ENCODE measurements around the gene PI4K2A.
A peak's percentile ranks its signal among the peaks of the same experiment; 100 is the strongest.

Gene PI4K2A

GRCh38 chr10:97707134-97707861 is 66.8 kb downstream of the PI4K2A start:
- DNase-seq = no peak

GRCh38 chr10:97708167-97708566 is 67.7 kb downstream of the PI4K2A start:
- DNase-seq = no peak

- DNase-seq = no peak
These were observed 68.8 kb downstream of the PI4K2A start for GRCh38 chr10:97708976-97709946.

- DNase-seq = no peak
These were observed 71.4 kb downstream of the PI4K2A start for GRCh38 chr10:97711640-97712572.

GRCh38 chr10:97713339-97713825 is 72.9 kb downstream of the PI4K2A start, which contains the start of gene MARVELD1:
Gene MARVELD1, plus strand, starts transcription at chr10:97713730. Its CDS starts 147 bp downstream, at chr10:97713877.
- no peak for DNase-seq

GRCh38 chr10:97713826-97714400 is 73.4 kb downstream of the PI4K2A start:
- peak; percentile 40 for DNase-seq

- DNase-seq = no peak
These were observed 74.2 kb downstream of the PI4K2A start for GRCh38 chr10:97714401-97715258.

GRCh38 chr10:97715259-97715874 is 74.9 kb downstream of the PI4K2A start:
- no peak for DNase-seq

GRCh38 chr10:97717627-97718026 is 77.2 kb downstream of the PI4K2A start:
- DNase-seq = no peak

- no peak for DNase-seq
These were observed 77.7 kb downstream of the PI4K2A start for GRCh38 chr10:97718178-97718577.

- no peak for DNase-seq
These were observed 78.2 kb downstream of the PI4K2A start for GRCh38 chr10:97718659-97719142.

- DNase-seq = no peak
These were observed 79.1 kb downstream of the PI4K2A start for GRCh38 chr10:97719602-97720001.

- DNase-seq = no peak
These were observed 81.7 kb downstream of the PI4K2A start for GRCh38 chr10:97721871-97722780.

GRCh38 chr10:97723001-97723400 is 82.5 kb downstream of the PI4K2A start:
- no peak for DNase-seq

- DNase-seq = no peak
These were observed 84.0 kb downstream of the PI4K2A start for GRCh38 chr10:97724341-97724941.

Measured in NCI-H1092 (cell line).